SK-N-SH (cell line): ENCODE results near the gene CCDC57. TPM values are rescaled to one million over a fixed set of nuclear protein-coding genes. Genes with fewer than 3 reads are reported as not detected.

ENCODE experiments used
- CTCF ChIA-PET: fragments of 300-600, 350-600 bp; formaldehyde crosslinking; extraction: SDS; loops from one replicate; lab custom pipeline; 2021; lab: Yijun Ruan, JAX
- POLR2A ChIA-PET: fragments of 350-600 bp; sonication (Branson Sonifier 250); formaldehyde crosslinking; extraction: SDS; loops from one replicate; lab custom pipeline; 2020; ENCODE audit warnings: antibody characterized with exemption, inconsistent platforms; lab: Yijun Ruan, JAX
- DNase-seq: peaks from one replicate; pipeline ENCODE4 v3.0.0; 2012
- H2AFZ ChIP-seq: fragments of 200-600 bp; sonication (generic); 2 replicates; pipeline ENCODE4 v1.8.1; 2016; ENCODE audit warnings: antibody characterized with exemption, mild to moderate bottlenecking, low read depth
- H3F3A ChIP-seq: fragments of 200-600 bp; sonication (generic); replicated peaks from 2 replicates; pipeline ENCODE3; 2016; ENCODE audit warnings: antibody characterized with exemption, mild to moderate bottlenecking; ENCODE audit not compliant: insufficient read depth
- H3K27ac ChIP-seq, 2 experiments: fragments of 200-500 bp in 1 of 2; fragments of 200-600 bp in 1 of 2; sonication (Bioruptor generic) in 1 of 2; sonication (generic), shearing (Covaris generic) in 1 of 2; 2 replicates each; pipeline versions ENCODE4 v1.5.1 to v1.6.1; 2014 to 2016; ENCODE audit warnings: low read depth in 2 of 2, inconsistent platforms in 1 of 2, low read length in 1 of 2, mild to moderate bottlenecking in 1 of 2, mixed read lengths in 1 of 2
- H3K27me3 ChIP-seq: fragments of 200-600 bp; sonication (generic), shearing (Covaris generic); 2 replicates; pipeline ENCODE4 v1.6.1; 2016; ENCODE audit warnings: mixed run types; ENCODE audit not compliant: insufficient read depth
- H3K36me3 ChIP-seq, 2 experiments: fragments of 200-500 bp in 1 of 2; fragments of 200-600 bp in 1 of 2; sonication (Bioruptor generic) in 1 of 2; sonication (generic) in 1 of 2; replicated peaks in 1 of 2; 2 replicates each; pipeline versions ENCODE3 to v1.5.1; 2014 to 2016; ENCODE audit warnings: low read length in 1 of 2, mild to moderate bottlenecking in 1 of 2; ENCODE audit not compliant: insufficient read depth in 2 of 2, control insufficient read depth in 1 of 2
- H3K4me1 ChIP-seq, 2 experiments: fragments of 200-500 bp in 1 of 2; fragments of 200-600 bp in 1 of 2; sonication (Bioruptor generic) in 1 of 2; sonication (generic), shearing (Covaris generic) in 1 of 2; 2 replicates each; pipeline versions ENCODE4 v1.5.1 to v1.6.1; 2014 to 2016; ENCODE audit warnings: low read depth in 1 of 2, low read length in 1 of 2, mixed run types in 1 of 2; ENCODE audit not compliant: insufficient read depth in 2 of 2, control insufficient read depth in 1 of 2
- H3K4me2 ChIP-seq: fragments of 200-600 bp; sonication (generic), shearing (Covaris generic); 2 replicates; pipeline ENCODE4 v1.6.1; 2017; ENCODE audit warnings: mixed run types
- H3K4me3 ChIP-seq, 2 experiments: fragments of 200-500 bp in 1 of 2; fragments of 200-600 bp in 1 of 2; sonication (Bioruptor generic) in 1 of 2; sonication (generic), shearing (Covaris generic) in 1 of 2; 2 replicates each; pipeline versions ENCODE4 v1.5.1 to v1.8.1; 2014 to 2016; ENCODE audit warnings: low read depth in 2 of 2, inconsistent platforms in 1 of 2, low read length in 1 of 2, mild to moderate bottlenecking in 1 of 2, mixed read lengths in 1 of 2, moderate library complexity in 1 of 2
- H3K79me2 ChIP-seq: fragments of 200-600 bp; sonication (generic); 2 replicates; pipeline ENCODE4 v1.8.1; 2017; ENCODE audit warnings: mild to moderate bottlenecking; ENCODE audit not compliant: insufficient read depth
- H3K9ac ChIP-seq: fragments of 200-600 bp; sonication (generic); 2 replicates; pipeline ENCODE4 v1.6.1; 2017; ENCODE audit warnings: mixed run types
- H3K9me2 ChIP-seq: fragments of 200-600 bp; sonication (generic); 2 replicates; pipeline ENCODE4 v1.6.1; 2017; ENCODE audit warnings: mixed run types
- H3K9me3 ChIP-seq: fragments of 200-600 bp; sonication (generic); 2 replicates; pipeline ENCODE4 v1.6.1; 2017; ENCODE audit warnings: mixed run types, mild to moderate bottlenecking, moderate library complexity
- H4K20me1 ChIP-seq: fragments of 200-600 bp; sonication (generic); 2 replicates; pipeline ENCODE4 v1.6.1; 2017; ENCODE audit warnings: mild to moderate bottlenecking, mixed run types; ENCODE audit not compliant: insufficient read depth
- EP300 ChIP-seq, 2 experiments: IDR thresholded peaks; 2 replicates each; pipeline versions ENCODE4 v1.4.0 to v1.6.1; 2012; ENCODE audit warnings: borderline replicate concordance in 1 of 2, low read depth in 1 of 2, low read length in 1 of 2
- FOSL2 ChIP-seq: IDR thresholded peaks from 2 replicates; pipeline ENCODE4 v1.4.0; 2012; ENCODE audit warnings: low read depth, mild to moderate bottlenecking, moderate library complexity, borderline replicate concordance
- FOXM1 ChIP-seq: IDR thresholded peaks from 2 replicates; pipeline ENCODE4 v1.4.0; 2012; ENCODE audit warnings: low read depth, mild to moderate bottlenecking
- GABPA ChIP-seq: IDR thresholded peaks from 2 replicates; pipeline ENCODE4 v1.4.0; 2012; ENCODE audit warnings: low read depth, mild to moderate bottlenecking
- JUND ChIP-seq: IDR thresholded peaks from 2 replicates; pipeline ENCODE4 v1.4.0; 2012
- MEF2A ChIP-seq: IDR thresholded peaks from 2 replicates; pipeline ENCODE4 v1.4.0; 2012; ENCODE audit warnings: low read depth, borderline replicate concordance
- NFIC ChIP-seq: IDR thresholded peaks from 2 replicates; pipeline ENCODE4 v1.4.0; 2012; ENCODE audit warnings: borderline replicate concordance
- NRF1 ChIP-seq: IDR thresholded peaks from 2 replicates; pipeline ENCODE4 v1.6.1; 2012; ENCODE audit warnings: low read depth, mild to moderate bottlenecking, low read length
- RAD21 ChIP-seq: IDR thresholded peaks from 2 replicates; pipeline ENCODE4 v1.6.1; 2012; ENCODE audit warnings: mild to moderate bottlenecking, low read length
- RCOR1 ChIP-seq: fragments of 150-350 bp; IDR thresholded peaks from 2 replicates; pipeline ENCODE4 v1.6.1; 2017; ENCODE audit warnings: antibody characterized with exemption, low read length
- RFX5 ChIP-seq: IDR thresholded peaks from 2 replicates; pipeline ENCODE4 v1.6.1; 2012; ENCODE audit warnings: mild to moderate bottlenecking, improper control_type of control experiment, low read length
- RXRA ChIP-seq: IDR thresholded peaks from 2 replicates; pipeline ENCODE4 v1.4.0; 2012; ENCODE audit warnings: low read depth, mild to moderate bottlenecking, borderline replicate concordance
- SIN3A ChIP-seq: IDR thresholded peaks from 2 replicates; pipeline ENCODE4 v1.6.1; 2012; ENCODE audit warnings: low read depth, mild to moderate bottlenecking, low read length, moderate library complexity, borderline replicate concordance
- SMC3 ChIP-seq: IDR thresholded peaks from 2 replicates; pipeline ENCODE4 v1.6.1; 2012; ENCODE audit warnings: low read depth, low read length, improper control_type of control experiment
- TCF12 ChIP-seq: IDR thresholded peaks from 2 replicates; pipeline ENCODE4 v1.4.0; 2012
- WGBS: methylation state at CpG from one replicate; pipeline ENCODE4 v1.1.6; 2017; ENCODE audit warnings: low lambda C conversion rate; 5-methylcytosine and 5-hydroxymethylcytosine counted together
- polyA plus RNA-seq, 3 experiments: library from polyadenylated mRNA; depleted of rRNA; stranded (reverse); fragments of >200 nt; gene quantifications; 2 replicates each; pipeline ENCODE4 v1.2.3, GENCODE V29; 2012
- TF ChIP-seq, protein P1 (sequence below): fragments of 200-600 bp; sonication (generic); IDR thresholded peaks from 2 replicates; pipeline ENCODE4 v1.6.1; 2017; ENCODE audit warnings: antibody characterized with exemption, mild to moderate bottlenecking, moderate library complexity
- TF ChIP-seq, protein P2 (sequence below): IDR thresholded peaks from 2 replicates; pipeline ENCODE4 v1.4.0; 2012; ENCODE audit warnings: low read depth, borderline replicate concordance
- TF ChIP-seq, protein P3 (sequence below): IDR thresholded peaks from 2 replicates; pipeline ENCODE4 v1.4.0; 2012; ENCODE audit warnings: low read depth, borderline replicate concordance

The CCDC57 gene
- polyA plus RNA-seq, 1 of the 3 experiments (the other 2 are of a cell fraction), result 68.6 TPM

DNA sequence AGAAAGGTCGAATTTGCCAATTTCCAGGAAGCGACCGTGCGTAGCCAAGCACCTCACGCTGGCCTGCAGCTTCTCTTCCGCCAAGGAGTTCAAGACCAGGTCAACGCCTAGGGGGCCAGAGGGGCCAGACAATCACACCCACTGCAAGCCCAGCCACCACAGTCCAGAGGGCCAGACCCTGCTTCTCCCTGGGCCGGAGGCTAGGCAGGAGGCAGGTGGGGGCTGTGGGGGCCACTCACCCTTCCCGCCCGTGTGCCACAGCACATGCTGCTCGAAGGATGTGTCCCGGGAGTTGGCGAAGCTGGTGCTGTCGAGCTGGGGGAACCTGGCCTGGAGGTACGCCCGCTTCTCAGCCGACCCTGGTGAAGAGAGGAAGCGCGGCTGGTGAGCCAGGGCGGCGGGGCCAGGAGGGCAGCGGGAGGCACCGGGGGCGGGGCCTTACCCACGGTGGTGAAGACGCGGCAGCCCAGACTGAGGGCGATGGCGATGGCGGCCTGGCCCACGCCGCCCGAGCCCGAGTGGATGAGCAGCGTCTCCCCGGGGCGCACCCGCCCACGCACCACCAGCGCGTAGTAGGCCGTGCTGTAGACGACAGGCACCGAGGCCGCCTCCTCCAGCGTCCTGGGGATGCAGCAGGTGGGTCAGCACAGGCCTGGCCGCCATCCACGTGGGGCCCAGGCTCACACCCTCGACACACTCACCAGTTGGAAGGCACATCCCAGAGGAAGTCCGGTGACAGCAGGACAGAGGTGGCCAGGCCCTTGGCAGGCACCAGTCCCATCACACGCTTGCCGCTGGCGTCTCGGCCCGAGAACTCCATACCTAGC lies 128.9 kb downstream of the CCDC57 start:
- Histone ChIP-seq H3K36me3 (peaks cover 16 to 94% of the 10 kb centered on the region in 2 experiments), H3K27me3 (no peaks in the 10 kb centered on the region)
- POLR2A ChIA-PET, result no interaction called here
- TF ChIP-seq TCF12 (no peak), EP300 (IDR thresholded peaks at IDR 0.05; ENCODE audit: borderline replicate concordance in 1 of 2, low read depth in 1 of 2, low read length in 1 of 2) (no peak), NRF1 (no peak), RCOR1 (no peak), FOXM1 (no peak), RXRA (no peak), RAD21 (no peak), RFX5 (no peak), SMC3 (no peak)
- TF ChIP-seq, protein P1, sequence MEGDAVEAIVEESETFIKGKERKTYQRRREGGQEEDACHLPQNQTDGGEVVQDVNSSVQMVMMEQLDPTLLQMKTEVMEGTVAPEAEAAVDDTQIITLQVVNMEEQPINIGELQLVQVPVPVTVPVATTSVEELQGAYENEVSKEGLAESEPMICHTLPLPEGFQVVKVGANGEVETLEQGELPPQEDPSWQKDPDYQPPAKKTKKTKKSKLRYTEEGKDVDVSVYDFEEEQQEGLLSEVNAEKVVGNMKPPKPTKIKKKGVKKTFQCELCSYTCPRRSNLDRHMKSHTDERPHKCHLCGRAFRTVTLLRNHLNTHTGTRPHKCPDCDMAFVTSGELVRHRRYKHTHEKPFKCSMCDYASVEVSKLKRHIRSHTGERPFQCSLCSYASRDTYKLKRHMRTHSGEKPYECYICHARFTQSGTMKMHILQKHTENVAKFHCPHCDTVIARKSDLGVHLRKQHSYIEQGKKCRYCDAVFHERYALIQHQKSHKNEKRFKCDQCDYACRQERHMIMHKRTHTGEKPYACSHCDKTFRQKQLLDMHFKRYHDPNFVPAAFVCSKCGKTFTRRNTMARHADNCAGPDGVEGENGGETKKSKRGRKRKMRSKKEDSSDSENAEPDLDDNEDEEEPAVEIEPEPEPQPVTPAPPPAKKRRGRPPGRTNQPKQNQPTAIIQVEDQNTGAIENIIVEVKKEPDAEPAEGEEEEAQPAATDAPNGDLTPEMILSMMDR, result no peak
- TF ChIP-seq, protein P2, sequence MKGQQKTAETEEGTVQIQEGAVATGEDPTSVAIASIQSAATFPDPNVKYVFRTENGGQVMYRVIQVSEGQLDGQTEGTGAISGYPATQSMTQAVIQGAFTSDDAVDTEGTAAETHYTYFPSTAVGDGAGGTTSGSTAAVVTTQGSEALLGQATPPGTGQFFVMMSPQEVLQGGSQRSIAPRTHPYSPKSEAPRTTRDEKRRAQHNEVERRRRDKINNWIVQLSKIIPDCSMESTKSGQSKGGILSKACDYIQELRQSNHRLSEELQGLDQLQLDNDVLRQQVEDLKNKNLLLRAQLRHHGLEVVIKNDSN, result no peak
- TF ChIP-seq, all 33 proteins: peak for 0
- WGBS, result 95% methylated on average over 37 of the region's 55 CpGs
- no peak for DNase-seq
- Histone ChIP-seq H2AFZ (no peak overlapping the region), H3K27ac (no peak overlapping the region), H3K4me1 (no peaks in the 10 kb centered on the region), H4K20me1 (no peaks in the 10 kb centered on the region), H3K9me2 (no peaks in the 10 kb centered on the region), H3K9ac (no peak overlapping the region), H3K4me2 (no peak overlapping the region), H3F3A (peaks cover 6% of the 10 kb centered on the region), H3K79me2 (no peaks in the 10 kb centered on the region), H3K4me3 (no peak overlapping the region), H3K9me3 (no peaks in the 10 kb centered on the region)
- CTCF ChIA-PET, result interaction anchor here (2.2 kb wide), 1 partner anchor 53 kb away, joined by 8 read pairs; no protein-coding TSS in a partner anchor

DNA sequence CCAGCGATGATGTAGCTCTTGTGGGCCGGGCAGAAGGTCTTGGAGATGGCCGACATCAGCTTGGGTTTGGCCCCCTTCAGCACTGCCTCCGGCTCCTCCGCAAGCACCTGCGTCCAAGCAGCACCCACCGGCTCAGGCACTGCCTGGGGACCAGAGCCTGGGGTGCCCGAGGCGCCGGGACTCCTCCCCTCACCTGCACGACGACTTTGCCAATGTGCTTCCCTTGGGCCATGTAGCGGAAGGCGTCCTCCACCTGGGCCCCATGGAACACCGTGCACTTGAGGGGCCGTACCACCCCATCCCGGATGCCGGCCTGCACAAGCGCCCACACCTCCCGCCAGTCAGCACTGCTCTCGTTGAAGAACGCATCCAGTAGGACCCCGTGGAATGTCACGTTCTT lies 129.6 kb downstream of the CCDC57 start:
- no peak for DNase-seq
- Histone ChIP-seq H3K27ac (no peak overlapping the region), H3F3A (peaks cover 6% of the 10 kb centered on the region), H3K9me2 (no peaks in the 10 kb centered on the region), H3K79me2 (no peaks in the 10 kb centered on the region), H4K20me1 (no peaks in the 10 kb centered on the region), H3K9me3 (no peaks in the 10 kb centered on the region), H3K27me3 (no peaks in the 10 kb centered on the region), H3K9ac (no peak overlapping the region), H3K4me3 (no peak overlapping the region; a peak in 1 of 4 replicates), H3K4me2 (no peak overlapping the region), H3K4me1 (no peaks in the 10 kb centered on the region), H2AFZ (no peak overlapping the region), H3K36me3 (peaks cover 19 to 94% of the 10 kb centered on the region in 2 experiments)
- ChIA-PET CTCF (interaction anchor here (1.2 to 2.6 kb wide), 4 partner anchors 21 to 124 kb away, joined by 3 to 12 read pairs (median 6); no protein-coding TSS in a partner anchor), POLR2A (no interaction called here)
- 94% methylated on average over 21 of the region's 24 CpGs for WGBS
- no peak for TF ChIP-seq RFX5
- TF ChIP-seq SIN3A, result no peak
- TF ChIP-seq JUND, result no peak
- no peak for TF ChIP-seq NFIC
- TF ChIP-seq MEF2A, result no peak
- TF ChIP-seq, protein P3, sequence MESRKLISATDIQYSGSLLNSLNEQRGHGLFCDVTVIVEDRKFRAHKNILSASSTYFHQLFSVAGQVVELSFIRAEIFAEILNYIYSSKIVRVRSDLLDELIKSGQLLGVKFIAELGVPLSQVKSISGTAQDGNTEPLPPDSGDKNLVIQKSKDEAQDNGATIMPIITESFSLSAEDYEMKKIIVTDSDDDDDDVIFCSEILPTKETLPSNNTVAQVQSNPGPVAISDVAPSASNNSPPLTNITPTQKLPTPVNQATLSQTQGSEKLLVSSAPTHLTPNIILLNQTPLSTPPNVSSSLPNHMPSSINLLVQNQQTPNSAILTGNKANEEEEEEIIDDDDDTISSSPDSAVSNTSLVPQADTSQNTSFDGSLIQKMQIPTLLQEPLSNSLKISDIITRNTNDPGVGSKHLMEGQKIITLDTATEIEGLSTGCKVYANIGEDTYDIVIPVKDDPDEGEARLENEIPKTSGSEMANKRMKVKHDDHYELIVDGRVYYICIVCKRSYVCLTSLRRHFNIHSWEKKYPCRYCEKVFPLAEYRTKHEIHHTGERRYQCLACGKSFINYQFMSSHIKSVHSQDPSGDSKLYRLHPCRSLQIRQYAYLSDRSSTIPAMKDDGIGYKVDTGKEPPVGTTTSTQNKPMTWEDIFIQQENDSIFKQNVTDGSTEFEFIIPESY, result no peak
- TF ChIP-seq, protein P2, result no peak
- TF ChIP-seq FOSL2, result no peak
- no peak for TF ChIP-seq GABPA
